Activated CD4-positive, alpha-beta T cell treated with anti-CD3 and anti-CD28 coated beads for 48 hours (primary cell): ENCODE measurements around the gene BCAS3.

ENCODE experiments used
- DNase-seq: peaks from one replicate; pipeline ENCODE4 v3.0.0-alpha.2; 2020

BCAS3 gene

DNA sequence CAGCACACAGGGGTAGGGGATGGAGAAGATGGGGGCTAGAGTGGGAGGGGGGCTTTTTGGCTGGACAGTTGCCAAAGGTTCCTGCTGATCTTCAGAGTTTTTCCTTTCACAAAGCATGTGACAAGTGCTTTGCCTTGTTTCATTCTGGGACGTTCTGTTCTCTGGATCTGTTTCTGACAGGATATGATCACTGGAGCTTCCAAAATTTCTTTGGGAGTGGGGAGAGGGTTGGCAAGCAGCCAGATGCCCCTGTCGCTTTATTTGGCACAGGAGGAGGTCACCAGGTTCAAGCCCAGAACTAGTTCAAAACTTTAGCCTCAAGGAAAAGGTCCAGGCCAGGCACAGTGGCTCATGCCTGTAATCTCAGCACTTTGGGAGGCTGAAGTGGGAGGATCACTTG, 653.5 kb downstream of the BCAS3 start:
- no peak for DNase-seq

- no peak for DNase-seq
These were observed 654.2 kb downstream of the BCAS3 start for GRCh38 chr17:61331886-61332285.

DNA sequence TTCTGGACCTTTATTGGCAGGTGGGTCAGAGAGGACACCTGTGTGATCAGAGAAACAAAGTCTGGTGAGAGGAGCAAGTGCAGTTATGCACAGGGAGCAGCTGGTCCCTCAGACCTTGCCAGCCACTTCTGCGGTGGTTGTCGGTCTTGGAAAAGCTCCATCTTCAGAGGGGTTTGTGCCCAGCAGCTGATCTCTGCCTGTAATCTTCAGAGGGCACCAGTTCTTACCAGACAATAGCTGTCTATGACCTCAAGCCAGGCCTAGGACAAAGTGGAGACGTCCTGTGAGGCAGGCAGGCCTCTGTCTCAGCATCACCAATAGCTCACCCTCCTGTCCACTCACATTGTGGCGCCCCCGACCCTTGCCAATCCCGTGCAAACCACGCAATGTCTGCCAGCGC, 655.5 kb downstream of the BCAS3 start:
- DNase-seq = no peak

- DNase-seq = no peak
These were observed 657.0 kb downstream of the BCAS3 start for GRCh38 chr17:61334673-61335072.

DNA sequence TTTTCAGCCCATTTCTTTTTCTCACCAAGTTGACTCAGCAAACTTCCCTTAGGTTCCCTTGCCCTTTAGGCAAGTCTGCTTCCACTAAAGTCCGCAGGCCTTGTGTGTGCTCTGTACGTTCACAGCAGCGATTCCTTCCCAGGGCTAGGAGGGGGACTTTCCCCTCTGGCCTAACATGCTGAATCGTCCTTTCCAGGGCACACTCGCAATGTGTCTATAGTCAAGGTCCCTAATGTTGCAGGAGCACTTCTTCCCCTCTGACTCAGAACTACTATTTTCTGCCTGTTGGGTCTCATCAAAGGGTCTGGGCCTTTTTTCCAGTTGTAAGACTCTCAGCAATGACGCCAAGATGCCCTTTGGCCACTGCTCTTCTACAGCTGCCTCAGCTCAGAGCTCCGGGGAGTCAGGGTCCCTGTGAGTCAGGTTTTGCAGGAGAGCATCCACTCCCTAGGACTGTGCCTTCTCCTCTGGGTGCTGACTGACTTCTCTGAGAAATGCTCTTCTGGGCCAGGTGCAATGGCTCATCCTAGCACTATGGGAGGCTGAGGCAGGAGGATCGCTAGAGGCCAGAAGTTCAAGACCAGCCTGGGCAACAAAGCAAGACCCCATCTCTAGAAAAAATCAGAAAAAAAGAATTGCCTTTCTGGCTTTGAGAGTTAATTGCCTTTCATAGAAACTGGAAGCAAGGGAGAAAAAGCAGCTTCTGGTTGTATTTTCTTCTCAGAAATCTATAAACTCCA, 657.6 kb downstream of the BCAS3 start:
- no peak for DNase-seq

- no peak for DNase-seq
These were observed 658.4 kb downstream of the BCAS3 start for GRCh38 chr17:61335845-61336655.

- no peak for DNase-seq
These were observed 659.6 kb downstream of the BCAS3 start for GRCh38 chr17:61337290-61337689.

DNA sequence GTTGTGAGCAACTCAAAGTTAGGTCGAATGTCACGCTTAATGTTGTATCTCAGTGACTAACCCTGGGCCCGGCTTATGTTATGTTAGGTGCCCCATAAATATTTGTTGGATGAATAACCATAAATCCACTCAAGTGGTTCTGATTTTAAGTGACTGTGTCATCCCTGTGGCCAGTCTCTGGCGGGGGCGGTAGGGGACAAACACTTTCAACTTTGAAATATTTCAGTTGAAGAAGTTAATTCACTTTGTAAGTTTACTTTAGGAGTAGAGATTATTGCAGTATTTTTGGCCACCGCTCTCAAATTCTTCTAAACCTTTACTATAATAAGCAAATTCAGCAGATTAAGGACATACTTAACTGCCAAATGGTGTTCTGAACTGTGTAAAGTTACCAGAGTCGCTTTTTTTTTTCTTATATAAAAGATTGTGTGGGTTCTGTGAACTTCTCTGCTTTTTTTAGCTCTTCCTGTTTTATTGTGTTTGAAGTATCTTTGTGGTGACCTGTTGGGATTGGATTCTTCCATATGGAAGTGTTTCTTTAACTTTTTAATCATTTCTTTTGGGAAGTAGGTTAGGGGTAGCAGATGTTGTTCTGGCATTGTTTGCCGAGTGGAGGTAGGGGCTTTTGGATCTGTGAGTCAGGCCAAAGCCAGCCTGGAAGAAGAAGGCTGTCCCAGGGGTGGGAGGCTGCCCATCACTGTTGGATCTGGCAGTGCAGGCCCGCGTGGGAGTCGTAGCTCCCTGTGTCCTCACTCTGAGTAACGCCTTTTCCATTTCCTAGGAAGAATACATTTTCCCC, 660.5 kb downstream of the BCAS3 start:
- DNase-seq = no peak

- no peak for DNase-seq
These were observed 661.3 kb downstream of the BCAS3 start for GRCh38 chr17:61338874-61339478.

DNA sequence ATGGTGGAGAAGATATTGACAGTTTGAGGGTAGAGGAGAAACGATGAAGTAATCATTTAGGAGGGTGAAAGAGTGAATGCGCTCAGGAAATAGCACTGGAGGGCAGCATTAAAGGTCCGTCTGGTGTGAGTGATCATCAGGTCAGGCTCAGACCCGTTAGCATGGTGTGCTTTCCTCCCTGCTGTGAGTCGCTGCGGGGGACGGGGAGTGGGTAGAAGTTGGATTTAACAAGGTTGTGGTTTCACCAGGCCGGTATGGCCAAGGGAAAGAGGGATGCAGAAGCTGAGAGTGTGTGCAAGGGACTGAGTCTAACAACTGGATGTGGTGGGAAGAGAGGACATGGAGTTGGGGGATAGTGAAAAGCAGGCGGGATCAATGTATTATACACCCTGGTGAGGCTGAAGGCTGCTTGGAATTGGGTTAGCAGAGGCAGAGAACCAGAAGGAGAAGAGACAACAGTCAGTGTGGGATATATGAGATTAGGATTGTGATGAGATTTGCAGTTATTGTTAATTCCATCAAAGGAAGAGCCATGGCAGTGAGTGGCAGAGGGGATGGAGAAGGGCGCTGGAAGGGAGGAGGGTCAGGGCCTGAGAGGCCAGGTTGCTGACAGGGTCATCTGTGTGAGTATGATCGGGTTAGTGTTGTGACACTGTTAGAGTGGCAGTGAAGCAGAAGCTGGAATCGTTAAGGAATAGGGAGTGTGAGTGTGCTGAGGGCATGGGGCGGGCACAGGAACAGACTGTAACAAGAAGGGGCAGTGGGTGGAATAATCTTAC, 663.0 kb downstream of the BCAS3 start:
- no peak for DNase-seq

DNA sequence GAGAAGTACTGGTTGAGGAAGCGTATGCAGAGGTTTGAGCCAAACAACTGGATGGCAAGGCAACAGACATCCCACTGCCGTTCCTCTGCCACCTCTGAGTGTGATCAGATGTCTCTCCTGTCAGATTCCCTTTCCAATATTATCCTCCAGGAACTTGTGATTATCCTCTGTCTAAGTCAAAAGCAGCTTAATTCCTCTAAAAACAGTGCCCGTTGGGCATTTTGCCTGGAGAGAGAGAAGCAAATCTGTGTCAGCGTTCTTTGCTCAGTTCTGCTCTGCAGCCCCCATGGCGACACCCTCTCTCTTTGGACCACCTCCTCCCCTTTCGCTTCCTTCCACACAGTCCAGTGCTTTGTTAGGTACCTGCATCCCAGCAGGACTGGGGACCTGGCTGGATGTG, 665.9 kb downstream of the BCAS3 start:
- DNase-seq = no peak

- DNase-seq = no peak
These were observed 667.4 kb downstream of the BCAS3 start for GRCh38 chr17:61345061-61345460.

DNA sequence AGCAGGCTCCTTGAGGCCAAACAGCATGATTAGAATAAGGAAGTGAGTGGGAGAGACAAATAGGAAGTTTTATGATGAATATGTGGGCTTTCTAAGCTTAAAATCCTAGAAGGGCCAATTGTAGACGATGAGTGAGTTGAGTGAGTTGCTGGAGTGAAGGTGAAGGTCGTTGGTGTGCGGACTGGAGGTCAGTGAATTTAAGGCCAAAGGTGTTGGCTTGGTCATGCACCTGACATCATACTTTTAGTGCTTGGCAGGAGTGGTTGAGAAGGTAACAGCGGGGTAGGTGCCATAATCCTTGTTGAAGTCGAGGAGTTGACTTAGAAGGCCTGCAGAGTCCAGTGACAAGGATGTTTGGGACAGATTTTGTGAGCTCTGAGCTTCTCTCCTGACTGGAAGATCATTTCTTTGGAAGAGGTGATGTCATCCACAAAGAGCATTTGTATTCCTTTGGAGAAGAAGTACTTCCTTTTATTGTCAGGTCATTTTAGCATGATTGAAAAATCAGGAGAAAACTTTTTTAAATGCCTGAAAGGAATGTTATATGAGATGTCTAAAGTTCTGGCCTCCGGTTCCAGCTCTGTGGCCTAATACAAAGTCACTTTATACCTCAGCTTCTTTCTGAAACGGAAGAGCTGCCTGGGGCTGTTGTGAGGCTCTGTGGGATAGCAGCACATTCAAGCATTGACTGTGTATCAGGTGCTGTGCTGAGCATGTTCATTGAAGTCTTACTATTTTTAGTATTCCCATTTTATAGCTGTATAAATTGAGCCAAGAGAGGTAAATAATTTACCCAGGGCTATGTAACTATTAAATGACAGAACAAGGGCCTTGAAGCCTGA, 668.4 kb downstream of the BCAS3 start:
- no peak for DNase-seq

GRCh38 chr17:61349350-61349749, 671.7 kb downstream of the BCAS3 start:
- DNase-seq = no peak

GRCh38 chr17:61351745-61352407, 674.2 kb downstream of the BCAS3 start:
- DNase-seq = no peak

- DNase-seq = no peak
These were observed 674.7 kb downstream of the BCAS3 start for GRCh38 chr17:61352408-61352770.

- no peak for DNase-seq
These were observed 675.3 kb downstream of the BCAS3 start for GRCh38 chr17:61352781-61353491.

- no peak for DNase-seq
These were observed 676.0 kb downstream of the BCAS3 start for GRCh38 chr17:61353615-61354014.

DNA sequence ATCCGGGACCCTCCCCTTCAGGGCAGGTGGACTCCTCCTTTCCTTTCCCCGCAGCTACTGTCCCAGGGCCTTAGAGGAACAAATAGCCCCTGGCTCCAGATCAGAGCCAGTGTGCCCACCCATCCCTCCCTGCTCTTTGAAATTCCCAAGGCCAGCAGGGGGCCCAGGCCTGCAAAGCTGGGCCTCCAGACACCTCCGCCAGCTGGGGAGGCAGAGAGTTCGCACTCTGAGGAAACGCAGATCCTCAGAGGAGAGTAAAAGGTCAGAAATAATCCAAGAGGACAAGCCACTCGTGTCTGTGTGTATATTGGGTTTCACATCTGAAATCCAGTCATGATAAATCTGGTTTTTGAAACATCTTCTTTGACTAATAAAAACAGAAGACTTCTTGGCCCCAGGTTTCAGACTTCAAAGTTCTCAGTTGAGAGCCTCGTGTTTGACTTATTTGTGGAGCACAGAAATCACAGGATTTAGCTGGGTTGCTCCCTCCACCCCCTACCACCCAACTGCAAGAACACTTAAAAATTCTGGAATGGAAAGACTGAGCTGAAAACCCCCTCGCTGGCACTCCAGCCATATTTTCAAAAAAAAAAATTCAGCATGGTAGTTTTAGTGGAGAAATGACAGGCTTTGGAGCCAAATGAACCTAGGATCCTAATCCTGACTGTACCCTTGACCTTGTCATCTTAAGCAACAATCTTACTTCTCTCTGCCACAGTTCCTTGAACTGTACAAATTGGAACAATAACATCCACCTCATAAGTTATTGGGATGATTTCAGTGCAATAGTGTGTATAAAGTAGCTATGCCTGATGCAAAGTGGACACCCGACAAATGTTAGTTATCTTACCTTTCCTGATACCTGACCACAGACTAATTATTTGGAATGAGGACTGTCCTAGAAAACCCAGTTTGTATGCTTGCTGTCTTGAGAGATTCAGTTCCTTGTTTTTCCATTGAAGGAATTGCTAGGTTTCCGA, 677.5 kb downstream of the BCAS3 start:
- DNase-seq = no peak
